ENCODE measurements around the gene CLEC20A.

GRCh38 chr1:178541829-178542553, 45.2 kb upstream of the CLEC20A start:
- TF ChIP-seq CTCF (IDR thresholded peaks at IDR 0.05) = no peak
- TF ChIP-seq POLR2A (IDR thresholded peaks at IDR 0.05) = no peak

All from uterus (tissue), 2 donors.